Endometrium (tissue), 2 donors: ENCODE measurements around the gene GUCD1.

Source experiments
- FAIRE-seq: peaks from 2 replicates; lab custom pipeline; 2012; peaks lifted over from hg19 to GRCh38; lab: Jason Lieb, UNC
- donor health status: control.
- donor health status: control.

Gene GUCD1

DNA sequence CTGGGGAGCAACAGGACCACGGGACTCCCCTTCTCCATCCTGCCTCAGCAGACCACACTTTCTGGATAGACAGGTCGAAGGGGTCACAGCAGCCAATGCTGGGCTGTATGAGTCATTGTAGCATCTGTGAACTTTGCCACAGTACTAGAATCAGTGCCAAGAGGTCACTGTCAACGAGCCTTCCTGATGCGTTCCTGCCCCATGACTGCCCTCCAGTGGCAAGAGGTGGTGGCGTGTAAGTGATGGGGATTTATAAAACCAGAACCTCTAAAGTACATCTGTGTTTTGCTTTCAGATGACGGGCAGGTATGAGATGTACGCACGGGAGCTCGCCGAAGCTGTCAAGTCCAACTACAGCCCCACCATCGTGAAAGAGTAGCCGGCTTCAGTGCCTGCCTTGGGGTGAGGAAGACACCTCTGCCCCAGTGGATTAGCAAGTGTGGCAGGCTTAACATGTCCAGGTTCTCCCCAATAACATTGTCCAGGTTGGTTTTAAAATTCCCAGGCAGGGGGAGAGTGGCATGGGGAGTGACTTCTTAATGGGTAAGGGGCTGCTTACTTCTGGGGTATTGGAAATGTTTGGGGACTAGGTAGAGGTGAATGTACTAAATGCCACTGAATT lies 29.4 kb downstream of the GUCD1 start:
- no peak for FAIRE-seq

DNA sequence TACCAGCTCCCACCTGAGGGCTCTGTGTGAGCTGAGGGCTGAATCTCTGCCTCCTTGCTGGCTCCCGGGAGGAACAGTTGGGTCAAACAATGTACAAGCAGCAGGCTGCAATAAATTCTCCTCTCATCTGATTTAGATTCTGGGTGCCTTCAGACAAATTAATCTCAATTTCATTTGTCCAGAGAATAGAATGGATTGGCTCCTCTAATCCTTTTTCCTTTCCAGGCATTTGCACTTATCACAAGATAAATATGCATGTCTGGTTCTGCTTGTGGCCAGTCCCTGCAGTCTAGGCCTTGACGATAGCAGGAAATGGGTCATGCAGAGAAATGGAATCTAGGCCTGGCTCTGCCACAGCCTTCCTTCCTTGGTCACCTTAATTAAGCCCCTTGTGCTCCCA lies 31.1 kb downstream of the GUCD1 start:
- FAIRE-seq: no peak

DNA sequence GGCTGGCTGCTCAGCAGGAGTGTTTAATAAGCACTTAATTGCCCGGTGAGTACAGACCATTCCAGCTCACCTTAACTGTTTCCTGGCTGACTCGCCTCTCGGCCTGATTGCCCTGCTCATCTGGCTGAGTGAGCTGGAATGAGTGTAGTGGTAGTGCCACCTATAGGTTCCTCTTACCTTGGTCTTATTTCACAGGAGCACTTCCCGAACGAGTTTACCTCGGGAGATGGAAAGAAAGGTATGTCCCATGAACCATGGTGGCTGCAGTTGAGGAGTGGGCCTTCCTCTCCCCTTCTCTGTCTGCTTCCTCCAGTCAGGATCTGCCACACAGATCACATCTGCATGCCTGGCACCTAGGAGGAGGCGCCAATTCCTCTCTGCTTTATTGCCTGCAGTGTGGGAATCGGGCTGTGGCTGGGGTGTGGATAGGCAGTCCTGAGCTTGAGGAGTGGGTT lies 33.1 kb downstream of the GUCD1 start:
- no peak for FAIRE-seq

DNA sequence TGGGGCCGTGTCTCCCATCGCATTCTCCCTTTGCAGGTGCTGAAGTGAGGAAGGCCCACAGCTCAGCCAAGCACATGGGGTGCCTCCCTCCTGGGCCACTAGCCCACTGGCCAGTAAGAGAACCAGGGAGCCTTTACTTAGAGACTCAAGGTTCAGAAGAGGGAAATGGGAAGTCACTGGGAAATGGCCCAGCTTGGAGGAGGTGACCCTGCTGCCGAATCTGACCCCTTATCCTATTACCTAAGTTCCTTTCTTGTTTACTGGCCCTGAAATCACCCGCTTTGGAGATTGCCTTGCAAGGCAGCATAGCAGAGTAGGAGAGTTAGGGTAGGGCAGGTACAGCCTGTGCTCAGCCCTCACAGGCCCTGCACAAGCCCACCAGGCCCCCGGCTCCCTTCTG lies 35.4 kb downstream of the GUCD1 start:
- no peak for FAIRE-seq

DNA sequence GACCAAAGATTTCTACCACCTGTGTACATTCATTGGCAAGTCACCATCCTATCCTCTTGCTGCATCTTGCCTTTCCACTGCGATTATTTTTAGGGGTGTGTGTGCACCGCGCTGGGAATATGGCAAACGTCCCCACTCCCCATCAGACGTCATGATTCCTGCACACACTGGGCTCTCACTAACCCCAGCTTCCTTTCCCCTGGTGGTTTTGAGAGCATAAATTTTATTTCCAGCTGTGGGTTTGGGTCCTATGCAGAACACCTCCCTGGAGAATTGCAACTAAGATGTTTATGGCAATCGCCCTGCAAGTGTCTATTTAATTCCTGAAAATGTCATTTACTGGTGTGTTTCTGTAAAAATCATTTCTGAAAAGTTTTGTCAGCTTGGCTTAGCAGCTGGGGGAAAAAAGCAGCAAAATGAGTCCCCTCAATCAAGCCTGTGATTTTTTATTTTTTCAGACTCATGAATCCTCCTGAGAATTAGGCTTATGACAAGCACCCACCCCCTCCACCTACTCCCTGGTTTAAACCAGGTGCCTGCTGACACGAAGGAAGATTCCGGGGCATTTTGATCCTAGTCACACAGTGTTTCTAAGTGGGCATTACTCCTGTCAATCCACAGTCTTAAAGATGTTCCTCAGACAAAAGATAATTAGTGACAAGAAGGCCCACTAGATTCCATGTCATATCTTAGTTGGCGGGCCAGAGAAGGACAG lies 36.0 kb downstream of the GUCD1 start:
- FAIRE-seq: no peak

DNA sequence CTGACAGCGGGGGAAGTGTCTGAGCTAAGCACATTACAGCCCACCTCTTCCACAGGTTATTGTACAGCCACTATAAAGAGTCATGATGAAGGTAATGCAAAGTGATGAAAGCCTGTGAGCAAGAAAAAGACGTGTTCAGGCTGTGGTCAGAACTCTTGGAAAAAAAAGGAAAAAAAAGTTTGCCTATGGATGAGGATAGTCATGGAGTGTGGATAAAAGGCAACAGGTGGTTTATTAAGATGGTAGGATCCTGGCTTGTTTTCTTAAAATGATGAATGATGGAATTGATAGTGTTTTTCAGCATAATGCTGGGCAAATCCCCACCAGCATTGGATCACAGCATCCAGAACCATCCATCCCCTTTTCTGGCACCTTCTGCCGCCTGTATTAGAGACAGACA lies 36.7 kb downstream of the GUCD1 start:
- no peak for FAIRE-seq

DNA sequence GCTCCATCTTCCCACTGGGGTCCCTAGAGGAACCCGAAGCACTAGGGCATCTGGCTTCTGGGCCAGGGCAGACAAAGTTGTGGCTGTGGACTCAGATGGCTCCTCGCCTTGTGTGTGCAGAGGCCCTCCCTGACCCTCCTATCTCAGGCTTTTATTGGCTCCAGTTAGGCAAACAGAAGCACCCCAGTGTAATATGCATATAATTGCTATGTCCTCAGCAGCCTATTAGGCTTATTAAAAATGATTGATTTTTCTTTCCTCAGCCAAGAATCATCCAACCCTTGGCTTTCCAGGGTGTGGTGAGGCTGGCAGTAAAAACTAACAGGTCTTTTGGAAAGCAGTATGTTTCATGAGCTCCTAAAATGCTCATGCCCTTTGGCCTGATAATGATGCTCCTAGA lies 37.5 kb downstream of the GUCD1 start:
- FAIRE-seq: no peak

DNA sequence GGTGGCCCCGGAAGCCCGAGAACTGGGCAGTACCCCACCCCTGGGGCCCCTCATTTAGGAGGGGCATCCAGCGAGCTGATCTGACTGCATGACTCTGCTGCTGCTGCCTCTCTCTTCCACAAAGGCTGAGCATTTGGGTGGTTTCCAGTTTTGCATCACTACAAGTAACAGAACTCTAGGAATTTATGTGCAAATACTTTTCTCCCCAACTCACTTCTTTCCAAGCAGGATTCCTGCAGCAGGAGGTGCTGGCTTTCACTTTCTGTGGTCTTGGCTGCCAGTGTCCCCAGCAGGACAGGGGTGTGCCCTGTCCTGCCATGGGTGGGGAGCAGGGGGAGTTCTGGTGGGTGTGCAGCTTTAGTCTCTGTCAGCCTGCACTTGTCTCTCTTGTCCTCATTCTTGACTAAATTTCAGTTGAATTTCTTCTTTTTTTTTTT lies 38.6 kb downstream of the GUCD1 start:
- no peak for FAIRE-seq

DNA sequence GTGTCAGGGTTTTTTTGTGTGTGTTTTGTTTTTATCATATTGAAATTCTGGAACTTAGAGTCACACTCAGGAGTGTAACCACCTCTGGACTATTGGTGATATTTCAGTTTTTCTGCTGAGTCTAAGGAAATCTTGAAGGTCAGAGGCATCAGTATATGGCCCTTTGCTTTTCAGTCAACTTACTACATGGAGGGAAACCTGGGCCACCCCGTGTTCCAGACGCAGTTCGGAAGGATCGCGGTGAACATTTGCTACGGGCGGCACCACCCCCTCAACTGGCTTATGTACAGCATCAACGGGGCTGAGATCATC lies 40.0 kb downstream of the GUCD1 start:
- no peak for FAIRE-seq

DNA sequence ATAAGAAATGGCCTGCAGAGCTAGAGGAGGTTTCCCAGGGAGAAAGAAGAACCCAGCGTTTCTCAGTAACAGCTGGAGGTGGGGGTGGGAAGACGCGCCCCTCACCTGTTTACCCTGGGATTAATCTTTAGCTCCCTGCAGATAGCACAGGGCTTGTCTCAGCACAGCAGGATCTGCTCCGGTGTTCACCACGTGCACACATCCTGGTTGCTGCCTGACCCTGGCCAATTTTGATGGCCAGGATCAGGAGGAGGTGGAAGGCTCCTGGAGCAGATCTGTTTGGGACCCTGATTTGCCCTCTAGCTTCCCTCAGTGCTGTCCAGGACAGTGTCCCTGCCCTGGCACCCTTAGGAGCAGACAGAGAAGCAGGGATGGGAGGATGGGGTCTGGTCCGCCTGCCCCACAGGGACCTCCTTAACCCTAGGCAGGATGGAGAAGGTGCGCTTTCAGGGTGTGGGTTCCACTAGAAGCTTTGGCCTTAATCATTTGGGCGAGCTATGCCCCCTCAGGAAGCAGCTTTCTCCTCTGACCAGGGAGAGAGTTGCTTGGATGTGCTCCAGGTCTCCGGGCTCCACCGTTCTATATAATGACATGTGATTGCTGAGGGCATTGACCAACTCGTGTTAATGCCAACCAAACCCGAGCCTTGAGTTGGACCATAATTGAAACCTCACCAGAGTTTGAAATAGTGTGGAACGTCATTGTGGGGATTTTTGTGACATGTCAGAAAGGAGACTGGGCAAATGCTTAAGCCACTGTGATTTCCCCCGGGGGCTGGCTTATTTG lies 40.5 kb downstream of the GUCD1 start:
- FAIRE-seq: no peak

DNA sequence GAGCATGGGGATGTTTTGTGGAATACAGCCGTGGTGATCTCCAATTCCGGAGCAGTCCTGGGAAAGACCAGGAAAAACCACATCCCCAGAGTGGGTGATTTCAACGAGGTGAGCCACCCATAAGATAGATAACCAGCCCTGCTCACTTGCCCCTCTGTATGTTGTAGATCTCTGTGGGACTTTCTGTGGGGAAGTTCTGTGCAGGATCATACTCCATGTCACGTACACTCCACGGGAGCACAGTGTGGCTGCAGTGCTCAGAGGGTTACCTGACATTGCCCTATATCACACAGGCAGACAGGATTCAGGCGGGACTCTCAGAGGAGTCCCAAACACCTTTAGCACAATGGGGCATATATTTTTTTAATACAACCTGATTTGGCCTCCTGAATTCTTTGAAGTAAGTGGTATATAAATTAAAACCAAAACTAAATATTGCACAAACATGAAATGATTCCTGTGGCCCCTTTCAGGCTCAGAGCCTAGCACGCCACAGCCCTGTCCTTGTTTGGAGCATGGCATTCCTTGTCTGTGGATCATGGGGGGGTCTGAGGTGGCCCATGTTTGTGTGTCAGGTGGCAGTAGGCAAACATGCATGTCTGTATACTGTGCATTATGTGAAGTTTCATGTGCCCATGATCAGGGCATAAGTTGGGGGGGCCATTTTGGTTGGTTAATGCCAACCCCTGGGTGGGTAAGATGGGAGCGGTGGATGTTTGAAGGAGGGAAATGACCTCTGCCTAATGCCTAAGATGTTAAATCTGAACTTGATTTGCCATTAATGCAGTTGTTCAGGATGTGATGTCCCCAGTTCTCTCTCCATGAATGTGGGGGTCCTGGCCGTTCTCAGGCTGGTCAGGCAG lies 41.3 kb downstream of the GUCD1 start:
- FAIRE-seq: no peak

DNA sequence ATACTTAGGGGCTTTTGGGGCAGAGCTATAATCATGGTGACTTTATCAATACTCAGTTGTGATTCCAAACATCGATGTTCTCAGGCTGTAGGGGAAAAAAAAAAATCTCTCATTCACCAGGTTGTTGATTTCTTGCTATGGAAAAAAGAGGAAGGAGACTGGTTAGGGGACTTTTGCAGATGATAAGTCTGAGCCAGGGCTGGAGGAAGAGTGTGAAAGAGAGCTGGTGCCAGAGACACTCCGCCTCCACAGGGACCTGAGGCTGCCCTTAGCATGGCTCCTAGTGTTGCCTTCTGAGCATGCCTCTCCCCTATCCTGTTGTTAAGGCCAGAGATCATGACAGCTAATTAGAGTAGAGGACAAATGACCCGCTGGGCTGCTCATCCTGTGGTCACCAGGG lies 42.9 kb downstream of the GUCD1 start:
- no peak for FAIRE-seq

DNA sequence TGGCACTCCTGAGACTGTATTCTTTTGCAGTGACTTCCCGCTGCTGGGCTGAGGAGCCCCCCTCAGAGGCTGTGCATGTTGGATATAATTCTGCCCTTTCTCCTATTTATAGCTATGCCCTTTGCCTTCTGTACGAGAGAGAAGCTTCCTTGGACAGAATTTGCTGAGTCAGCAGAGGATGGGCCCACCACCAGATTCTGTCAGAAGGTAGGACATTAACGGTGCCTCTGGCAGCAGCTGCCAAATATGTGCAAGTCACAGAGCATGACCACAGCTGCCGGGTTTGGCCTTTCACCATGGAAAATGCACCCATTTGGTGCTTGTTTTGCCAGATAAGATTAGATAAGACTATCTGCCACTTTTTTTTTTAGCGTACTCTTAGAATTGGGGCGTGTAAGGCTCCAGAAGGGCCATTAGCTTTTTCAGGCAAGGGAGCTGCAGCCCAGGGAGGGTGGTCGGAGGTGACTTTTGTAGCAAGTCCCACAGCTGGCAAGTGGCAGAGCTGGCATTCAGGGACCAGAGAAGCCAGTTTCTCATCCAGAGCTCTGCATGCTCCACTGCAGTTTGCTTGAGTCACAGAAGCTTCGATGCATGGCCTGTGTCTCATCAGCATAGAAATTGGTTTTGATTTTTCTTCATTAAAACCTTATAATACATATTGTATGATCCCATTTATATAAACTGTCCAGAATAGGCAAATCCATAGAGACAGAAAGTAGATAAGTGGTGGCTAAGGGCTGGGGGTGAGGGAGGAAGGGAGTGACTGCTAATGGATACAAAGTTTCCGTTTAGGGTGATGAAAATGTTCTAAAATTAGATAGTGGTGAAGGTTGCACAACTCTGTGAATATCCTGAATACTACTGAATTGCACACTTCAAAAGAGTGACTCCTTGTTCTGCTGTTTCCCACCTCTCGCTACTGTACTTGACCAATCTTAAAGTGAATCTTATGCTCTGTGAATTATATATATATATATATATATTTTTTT lies 44.0 kb downstream of the GUCD1 start:
- no peak for FAIRE-seq

DNA sequence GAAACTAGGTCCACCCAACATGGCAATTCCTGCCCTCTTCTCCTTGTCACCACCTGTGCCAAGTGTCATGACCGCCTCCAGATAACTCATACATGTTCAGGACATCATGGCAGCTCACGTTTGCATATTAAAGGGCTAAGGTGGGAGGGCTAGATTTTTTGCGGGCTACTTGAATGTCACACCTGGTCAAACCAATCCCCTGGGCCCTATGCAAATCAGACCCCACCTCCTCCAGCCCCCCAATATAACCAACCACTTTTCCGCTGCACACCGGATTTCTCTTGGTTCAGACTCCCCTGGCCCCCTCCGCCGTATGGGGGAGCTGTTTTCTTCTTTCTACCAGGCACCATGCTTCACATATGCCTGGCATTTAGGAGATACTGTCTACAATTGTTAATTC lies 47.2 kb downstream of the GUCD1 start:
- no peak for FAIRE-seq

DNA sequence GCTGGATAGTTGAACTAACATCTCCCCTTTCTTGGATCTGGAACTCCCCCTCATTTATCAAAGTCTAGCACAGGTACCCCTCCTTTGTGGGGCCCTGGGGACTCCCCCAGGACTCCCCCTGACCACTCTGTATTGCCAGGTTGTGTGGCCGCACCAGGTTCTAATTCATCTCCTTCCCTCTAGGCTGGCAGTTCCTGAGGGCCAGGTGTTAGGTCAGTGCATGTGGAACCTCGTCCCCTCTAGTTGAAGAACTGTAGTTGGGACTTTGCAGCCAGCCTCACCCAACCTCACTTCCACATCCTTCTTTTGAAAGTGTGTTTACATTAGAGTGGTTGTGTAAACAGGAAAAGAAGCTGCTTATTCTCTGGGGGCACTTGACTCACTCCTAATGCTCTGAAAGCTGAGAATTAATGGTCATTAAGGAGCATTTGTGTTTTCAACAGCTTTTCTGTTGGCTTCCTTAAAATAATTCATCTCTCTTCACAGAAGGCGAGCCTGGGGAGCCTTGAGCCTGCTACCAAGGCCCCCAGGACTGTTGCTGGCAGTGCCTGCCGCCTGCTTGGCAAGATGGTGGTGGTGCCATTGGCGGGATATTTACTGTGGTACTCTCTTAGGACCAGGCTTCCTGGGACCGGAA lies 48.0 kb downstream of the GUCD1 start:
- no peak for FAIRE-seq

DNA sequence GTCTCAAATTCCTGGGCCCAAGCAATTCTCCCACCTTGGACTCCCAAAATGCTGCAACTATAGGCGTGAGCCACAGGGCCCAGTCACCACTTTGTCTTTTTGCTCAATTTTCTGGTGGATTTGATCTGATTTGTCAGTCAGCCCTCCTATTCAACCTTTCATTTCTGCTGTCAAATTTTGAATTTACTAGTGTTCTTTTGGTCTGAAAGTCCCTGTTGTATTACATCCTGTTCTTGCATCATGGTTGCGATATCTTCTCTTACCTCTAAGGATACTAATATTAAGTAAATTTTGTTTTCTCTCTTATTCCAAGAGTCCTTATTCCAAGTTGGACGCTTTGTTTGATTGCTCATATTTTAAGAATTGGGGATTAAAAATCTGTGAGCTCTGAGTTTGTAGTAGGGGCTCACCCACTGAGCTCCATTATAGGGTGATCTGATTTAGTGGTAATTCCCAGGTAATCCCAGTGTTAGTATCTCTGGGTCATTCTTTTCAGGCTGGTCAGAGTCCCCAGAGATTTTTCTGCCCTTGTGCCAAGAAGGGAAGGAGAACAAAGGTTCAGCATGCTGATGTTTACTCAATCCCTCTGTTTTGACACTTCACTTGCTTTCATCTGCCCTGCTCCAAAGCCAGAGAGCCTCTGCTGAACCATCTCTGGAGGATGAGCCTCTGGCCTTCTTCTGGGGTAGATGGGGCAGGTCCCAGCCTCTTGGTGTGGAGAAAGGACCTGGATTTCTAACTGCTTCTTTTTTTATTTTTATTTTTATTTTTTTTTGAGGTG lies 49.8 kb downstream of the GUCD1 start:
- FAIRE-seq: no peak

DNA sequence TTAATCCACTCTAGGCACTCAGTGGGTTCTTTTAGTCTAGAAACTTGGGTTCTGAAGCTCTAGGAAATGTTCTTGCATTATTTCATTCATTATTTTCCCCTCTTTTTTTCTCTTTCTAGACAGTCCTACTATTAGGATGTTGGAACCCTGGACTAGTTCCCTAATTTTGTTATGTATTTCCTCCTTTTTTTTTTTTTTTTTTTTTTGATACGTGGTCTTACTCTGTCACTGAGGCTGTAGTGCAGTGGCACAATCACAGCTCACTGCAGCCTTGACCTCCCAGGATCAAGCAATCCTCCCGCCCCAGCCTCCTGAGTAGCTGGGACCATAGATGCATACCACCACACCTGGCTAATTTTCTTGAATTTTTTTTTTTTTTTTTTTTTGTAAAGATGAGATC lies 50.4 kb downstream of the GUCD1 start:
- no peak for FAIRE-seq

DNA sequence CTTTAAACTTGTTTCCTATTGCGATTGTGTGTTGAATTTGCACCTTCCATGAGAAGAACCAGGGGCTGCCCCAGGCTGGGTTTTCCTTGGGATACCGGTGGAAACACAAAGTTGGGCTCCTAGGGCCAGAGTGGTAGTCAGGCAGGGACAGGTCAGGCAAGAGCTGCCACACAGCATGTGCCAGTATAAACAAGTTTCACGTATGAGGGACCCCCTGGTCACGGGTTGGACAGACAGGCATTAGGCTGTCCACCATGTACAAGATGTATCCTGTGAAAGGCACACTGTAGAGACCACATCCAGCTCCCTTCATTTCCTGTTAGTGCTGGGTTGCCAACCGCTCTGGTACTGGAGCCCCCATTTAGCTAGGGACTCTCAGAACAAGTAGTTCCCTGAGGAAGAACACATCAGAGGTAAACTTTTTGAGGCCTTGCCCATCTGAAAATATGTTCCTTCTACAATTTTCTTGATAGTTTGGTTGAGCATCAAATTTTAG lies 51.0 kb downstream of the GUCD1 start:
- no peak for FAIRE-seq

DNA sequence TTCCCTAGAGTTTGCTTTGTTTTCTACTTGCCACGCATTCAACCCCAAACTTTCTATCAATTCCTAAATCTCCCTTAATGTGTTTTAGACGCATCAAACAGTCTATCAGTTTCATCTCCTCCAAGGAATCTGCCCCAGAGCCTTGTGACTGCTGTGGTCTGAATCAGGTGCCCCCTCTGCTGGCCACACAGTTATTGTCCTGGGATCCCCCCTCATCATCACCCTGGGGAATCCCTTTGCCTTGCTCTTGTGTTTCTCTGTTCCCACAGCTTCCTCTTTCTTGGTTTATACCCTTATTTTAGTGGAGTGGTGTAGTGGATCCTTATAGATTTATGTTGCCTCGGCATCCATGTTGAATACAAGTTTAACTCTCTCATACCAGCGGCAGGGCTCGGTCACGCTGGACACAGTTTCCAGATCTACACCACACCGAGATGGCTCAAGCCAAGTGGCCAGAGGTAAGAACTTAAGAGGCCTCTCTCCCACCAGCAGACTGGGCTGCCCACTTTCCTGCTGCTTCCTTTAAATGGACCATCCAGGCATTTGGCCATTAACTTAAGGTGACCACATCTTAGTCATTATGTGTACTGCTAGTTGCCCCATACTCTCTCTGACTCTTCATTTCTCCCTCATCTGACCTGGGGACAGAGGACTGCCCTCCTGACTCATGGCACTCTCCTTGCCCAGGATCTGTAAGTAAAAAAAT lies 51.6 kb downstream of the GUCD1 start:
- FAIRE-seq: no peak
